ENCODE results near the gene ERC2.
"Not testable (repeated sequence)": the region's sequence is repeated elsewhere in the genome, so short reads cannot be mapped to it uniquely, and the experiment has no call there.

ERC2 gene

GRCh38 chr3:55884066-55884465, 584.2 kb downstream of the ERC2 start:
- DNase-seq (ENCODE audit: low read depth), result no peak

- DNase-seq (ENCODE audit: low read depth), result no peak
Observed at GRCh38 chr3:55882006-55882405, 586.3 kb downstream of the ERC2 start.

GRCh38 chr3:55880357-55880756, 587.9 kb downstream of the ERC2 start:
- no peak for DNase-seq (ENCODE audit: low read depth)

GRCh38 chr3:55879901-55880331, 588.4 kb downstream of the ERC2 start:
- DNase-seq (ENCODE audit: low read depth), result peak; percentile 21

- DNase-seq (ENCODE audit: low read depth), result no peak
Observed at GRCh38 chr3:55877703-55878102, 590.6 kb downstream of the ERC2 start.

GRCh38 chr3:55876560-55876959, 591.7 kb downstream of the ERC2 start:
- DNase-seq (ENCODE audit: low read depth), result no peak

GRCh38 chr3:55875113-55875512, 593.2 kb downstream of the ERC2 start:
- no peak for DNase-seq (ENCODE audit: low read depth)

GRCh38 chr3:55873523-55874254, 594.6 kb downstream of the ERC2 start:
- no peak for DNase-seq (ENCODE audit: low read depth)

- no peak for DNase-seq (ENCODE audit: low read depth)
Observed at GRCh38 chr3:55870594-55870993, 597.7 kb downstream of the ERC2 start.

- no peak for DNase-seq (ENCODE audit: low read depth)
Observed at GRCh38 chr3:55868347-55868746, 599.9 kb downstream of the ERC2 start.

GRCh38 chr3:55863028-55863427, 605.2 kb downstream of the ERC2 start:
- no peak for DNase-seq (ENCODE audit: low read depth)

- DNase-seq (ENCODE audit: low read depth), result no peak
Observed at GRCh38 chr3:55860049-55860721, 608.1 kb downstream of the ERC2 start.

GRCh38 chr3:55859305-55859704, 609.0 kb downstream of the ERC2 start:
- DNase-seq (ENCODE audit: low read depth), result no peak

GRCh38 chr3:55858727-55859126, 609.5 kb downstream of the ERC2 start:
- no peak for DNase-seq (ENCODE audit: low read depth)

- no peak for DNase-seq (ENCODE audit: low read depth)
Observed at GRCh38 chr3:55858302-55858701, 610.0 kb downstream of the ERC2 start.

- DNase-seq (ENCODE audit: low read depth), result no peak
Observed at GRCh38 chr3:55857633-55858032, 610.6 kb downstream of the ERC2 start.

- DNase-seq (ENCODE audit: low read depth), result no peak
Observed at GRCh38 chr3:55855311-55855710, 613.0 kb downstream of the ERC2 start.

- no peak for DNase-seq (ENCODE audit: low read depth)
Observed at GRCh38 chr3:55854494-55854893, 613.8 kb downstream of the ERC2 start.

- DNase-seq (ENCODE audit: low read depth), result no peak
Observed at GRCh38 chr3:55852326-55852725, 615.9 kb downstream of the ERC2 start.

- no peak for DNase-seq (ENCODE audit: low read depth)
Observed at GRCh38 chr3:55842204-55842603, 626.1 kb downstream of the ERC2 start.

GRCh38 chr3:55831876-55832275, 636.4 kb downstream of the ERC2 start:
- DNase-seq (ENCODE audit: low read depth), result not testable (repeated sequence)

- no peak for DNase-seq (ENCODE audit: low read depth)
Observed at GRCh38 chr3:55828712-55829111, 639.6 kb downstream of the ERC2 start.

- DNase-seq (ENCODE audit: low read depth), result no peak
Observed at GRCh38 chr3:55827786-55828185, 640.5 kb downstream of the ERC2 start.
